Activated naive CD4-positive, alpha-beta T cell treated with anti-CD3 and anti-CD28 coated beads, Interleukin-2, amount 50 U/mL, for 72 hours (primary cell): Measurements from ENCODE around the gene TUT7. TPM values are rescaled to one million over a fixed set of nuclear protein-coding genes. Genes with fewer than 3 reads are reported as not detected.

ENCODE experiments used
- ATAC-seq, 2 donors: fragments of 150-1000 bp; cut with Tn5 transposase; 2 replicates each; pipeline ENCODE4 v1.10.0; 2021; ENCODE audit warnings: mild to moderate bottlenecking in 2 of 2, moderate library complexity in 2 of 2
- DNase-seq, 2 donors: peaks; one replicate each; pipeline ENCODE4 v3.0.0; 2021 to 2022; ENCODE audit warnings: low spot score in 2 of 2
- H3K27ac Mint-ChIP-seq, 2 donors: one replicate each; pipeline ENCODE4 v1.8.0; 2022; ENCODE audit warnings: mild to moderate bottlenecking in 2 of 2, mixed read lengths in 2 of 2
- H3K36me3 Mint-ChIP-seq, 2 donors: one replicate each; pipeline ENCODE4 v1.8.0; 2022; ENCODE audit warnings: mixed read lengths in 2 of 2
- H3K9me3 Mint-ChIP-seq, 2 donors: one replicate each; pipeline ENCODE4 v1.8.0; 2022; ENCODE audit warnings: mixed read lengths in 2 of 2
- total RNA-seq, 2 donors: library from RNA; stranded (reverse); gene quantifications; one replicate each; pipeline ENCODE4 v1.2.3, GENCODE V29; 2022

The TUT7 gene
- total RNA-seq, 2 donors from 2014 or later = 33.7 to 45.3 TPM

DNA sequence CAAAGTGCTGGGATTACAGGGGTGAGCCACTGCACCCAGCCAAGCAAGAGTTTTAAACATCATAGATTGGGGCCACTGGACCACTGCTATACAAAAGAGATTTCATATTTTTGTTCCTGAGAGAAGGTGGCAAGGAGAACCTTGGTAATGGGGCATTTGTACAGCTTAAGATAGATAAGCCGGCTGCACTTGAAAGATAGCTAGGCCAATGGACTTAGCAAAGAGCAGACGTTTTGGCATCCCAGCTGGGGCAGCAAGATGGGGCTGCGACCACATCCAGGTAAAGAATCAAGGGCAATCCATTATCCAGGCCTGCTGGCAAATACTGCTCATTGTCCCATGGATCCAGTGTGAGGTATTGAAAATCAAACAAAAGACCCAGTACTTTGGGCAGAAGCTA lies 67.9 kb downstream of the TUT7 start:
- Mint-ChIP-seq H3K36me3 (peaks cover 0 to 4% of the 10 kb centered on the region in 2 donors), H3K27ac (no peak overlapping the region), H3K9me3 (no peaks in the 10 kb centered on the region)
- DNase-seq (no peak), ATAC-seq (no peak)

DNA sequence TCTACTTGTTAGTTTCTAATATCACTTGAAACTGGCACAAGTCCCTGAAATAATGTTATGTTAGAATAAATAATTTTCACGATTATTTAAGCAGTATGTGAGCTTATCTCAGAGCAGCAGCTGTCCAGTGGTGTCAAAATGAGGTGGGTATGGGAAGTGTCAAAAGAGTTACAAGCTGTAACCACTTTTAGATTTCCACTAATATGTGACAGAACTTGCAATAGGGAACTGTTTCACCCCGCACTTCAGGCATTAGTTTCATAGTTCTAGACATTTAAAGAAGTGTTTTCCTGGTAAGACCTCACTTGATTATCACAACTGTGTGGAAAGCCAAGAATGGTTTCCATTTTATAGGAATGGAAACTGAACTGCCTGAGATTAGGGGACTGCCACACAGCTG lies 68.9 kb downstream of the TUT7 start:
- no peak overlapping the region for H3K27ac Mint-ChIP-seq
- no peak for ATAC-seq
- no peak for DNase-seq
- H3K9me3 Mint-ChIP-seq = no peaks in the 10 kb centered on the region
- peaks cover 0 to 6% of the 10 kb centered on the region in 2 donors for H3K36me3 Mint-ChIP-seq

DNA sequence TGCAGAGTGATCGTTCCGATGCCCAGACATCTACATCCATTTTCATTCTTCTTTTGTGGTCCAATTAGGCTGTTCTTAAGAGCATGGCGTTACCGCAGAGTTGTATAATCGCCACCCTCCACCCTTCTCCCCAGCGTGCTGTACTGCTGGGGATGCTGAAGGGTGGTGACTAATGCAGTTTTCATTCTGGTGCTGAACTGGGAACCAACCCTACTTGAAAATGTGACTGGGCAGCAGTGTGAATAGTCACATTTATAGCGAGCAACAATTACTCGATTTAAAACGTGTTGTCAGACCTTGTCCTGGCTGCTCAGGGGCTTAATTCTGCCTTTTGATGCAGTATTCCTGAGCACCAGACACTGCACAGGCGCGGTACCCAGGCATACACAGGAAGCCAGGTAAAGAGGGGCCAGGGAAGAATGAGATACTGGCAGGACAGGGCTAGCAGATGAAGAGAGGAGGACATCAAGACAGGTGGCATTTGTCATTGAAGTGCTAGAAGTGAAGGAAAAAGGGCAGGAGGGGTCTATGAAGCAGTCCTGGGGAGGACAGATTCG lies 71.2 kb downstream of the TUT7 start:
- H3K36me3 Mint-ChIP-seq = peaks cover 12 to 14% of the 10 kb centered on the region in 2 donors
- no peak for DNase-seq
- H3K27ac Mint-ChIP-seq = peak overlapping the region; percentile 88 to 94
- no peaks in the 10 kb centered on the region for H3K9me3 Mint-ChIP-seq
- ATAC-seq = peak; percentile 54 to 71

DNA sequence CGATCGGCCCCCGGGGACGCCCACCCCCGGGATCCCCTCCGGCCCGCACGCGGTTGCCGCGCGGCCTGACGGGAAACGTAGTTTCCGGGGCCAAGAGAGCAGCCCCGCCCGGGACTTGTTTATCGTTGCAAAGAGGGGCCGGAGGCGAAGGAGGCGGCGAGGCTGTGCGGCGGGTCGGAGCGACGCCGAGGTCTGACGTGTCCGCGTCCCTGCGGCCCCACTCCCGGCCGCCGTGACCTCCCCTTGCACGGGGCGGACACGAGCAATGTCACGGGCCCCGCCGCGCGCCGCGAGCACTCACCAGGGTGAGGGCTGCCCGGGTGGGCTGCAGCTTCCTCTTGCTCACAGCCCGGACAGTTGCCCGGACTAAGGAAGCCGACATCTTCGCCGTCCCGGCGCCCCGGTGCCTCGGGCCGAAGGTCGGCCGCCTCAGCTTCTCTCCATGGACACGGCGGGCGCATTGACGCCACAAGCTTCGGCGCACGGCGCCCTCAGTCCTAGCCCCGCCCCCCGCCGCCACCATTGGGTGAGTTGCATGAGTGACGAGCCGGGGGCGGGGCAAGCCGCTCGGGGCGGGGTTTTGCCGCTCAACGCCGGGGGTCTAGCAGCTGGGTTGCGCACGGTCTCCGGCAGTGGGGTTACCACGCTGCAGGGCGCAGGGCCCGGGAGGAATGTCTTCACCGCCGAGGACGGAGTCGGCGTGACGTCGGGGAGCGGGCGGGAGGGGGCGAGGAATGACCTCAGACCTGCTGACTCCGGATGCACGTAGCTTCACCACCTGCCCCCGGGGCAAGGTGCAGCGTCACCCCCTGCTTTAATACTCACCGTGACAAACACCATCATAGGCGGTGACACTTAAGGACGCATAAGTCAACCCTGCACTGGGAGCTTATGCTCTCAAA lies 71.9 kb downstream of the TUT7 start, which contains the start of gene ISCA1:
ISCA1 (minus strand) TSS at position 462 of the 902 bp plus-strand sequence; CDS start at position 382, 80 bp downstream.
- peak; percentile 92 to 96 for DNase-seq
- peak; percentile 85 to 87 for ATAC-seq
- H3K36me3 Mint-ChIP-seq = peaks cover 12 to 14% of the 10 kb centered on the region in 2 donors
- H3K9me3 Mint-ChIP-seq = no peaks in the 10 kb centered on the region
- peak within 1 kb of the TSS; percentile 88 to 94 for H3K27ac Mint-ChIP-seq

- H3K27ac Mint-ChIP-seq = peak overlapping the region; percentile 86 to 88
- DNase-seq (no peak), ATAC-seq (no peak)
- H3K36me3 Mint-ChIP-seq = peaks cover 12 to 14% of the 10 kb centered on the region in 2 donors
- no peaks in the 10 kb centered on the region for H3K9me3 Mint-ChIP-seq
These were observed 72.6 kb downstream of the TUT7 start for GRCh38 chr9:86281593-86282076.

- H3K9me3 Mint-ChIP-seq = no peaks in the 10 kb centered on the region
- peaks cover 12 to 14% of the 10 kb centered on the region in 2 donors for H3K36me3 Mint-ChIP-seq
- H3K27ac Mint-ChIP-seq = peak overlapping the region; percentile 86 to 88
- ATAC-seq (no peak), DNase-seq (no peak)
These were observed 73.6 kb downstream of the TUT7 start for GRCh38 chr9:86280580-86280979.

- DNase-seq (no peak), ATAC-seq (no peak)
- no peaks in the 10 kb centered on the region for H3K9me3 Mint-ChIP-seq
- peaks cover 12 to 14% of the 10 kb centered on the region in 2 donors for H3K36me3 Mint-ChIP-seq
- H3K27ac Mint-ChIP-seq = peak overlapping the region in 1 of 2 donors; percentile 88
These were observed 74.4 kb downstream of the TUT7 start for GRCh38 chr9:86279839-86280238.

DNA sequence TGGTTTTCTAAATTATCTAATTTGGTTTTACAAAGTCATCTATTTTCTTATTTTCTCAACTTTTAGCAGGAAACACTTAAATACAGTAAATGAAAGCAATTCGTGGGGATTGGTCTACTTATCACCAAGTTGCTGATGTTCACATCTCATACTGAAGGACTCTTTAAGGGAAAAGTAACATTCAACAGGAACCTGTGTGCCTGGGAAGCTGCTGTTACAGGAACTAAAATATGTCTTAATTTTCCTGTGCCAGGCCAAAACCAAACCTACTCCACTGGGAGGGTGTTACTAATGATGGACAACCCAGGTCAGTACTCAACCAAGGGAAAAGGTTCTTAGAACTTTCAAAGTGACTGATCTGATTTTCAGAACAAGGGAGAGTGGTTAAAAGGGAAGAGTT lies 77.1 kb downstream of the TUT7 start:
- Mint-ChIP-seq H3K27ac (no peak overlapping the region), H3K36me3 (peaks cover 29 to 30% of the 10 kb centered on the region in 2 donors)

GRCh38 chr9:86275962-86276361 lies 78.2 kb downstream of the TUT7 start:
- no peak overlapping the region for H3K27ac Mint-ChIP-seq
- H3K9me3 Mint-ChIP-seq = peaks cover 0 to 4% of the 10 kb centered on the region in 2 donors
- DNase-seq (no peak), ATAC-seq (no peak)
- peaks cover 27 to 40% of the 10 kb centered on the region in 2 donors for H3K36me3 Mint-ChIP-seq

More for the DNA sequence above, 77.1 kb downstream of the TUT7 start:
- no peak for DNase-seq
- ATAC-seq = no peak
- H3K9me3 Mint-ChIP-seq = peaks cover 0 to 4% of the 10 kb centered on the region in 2 donors

DNA sequence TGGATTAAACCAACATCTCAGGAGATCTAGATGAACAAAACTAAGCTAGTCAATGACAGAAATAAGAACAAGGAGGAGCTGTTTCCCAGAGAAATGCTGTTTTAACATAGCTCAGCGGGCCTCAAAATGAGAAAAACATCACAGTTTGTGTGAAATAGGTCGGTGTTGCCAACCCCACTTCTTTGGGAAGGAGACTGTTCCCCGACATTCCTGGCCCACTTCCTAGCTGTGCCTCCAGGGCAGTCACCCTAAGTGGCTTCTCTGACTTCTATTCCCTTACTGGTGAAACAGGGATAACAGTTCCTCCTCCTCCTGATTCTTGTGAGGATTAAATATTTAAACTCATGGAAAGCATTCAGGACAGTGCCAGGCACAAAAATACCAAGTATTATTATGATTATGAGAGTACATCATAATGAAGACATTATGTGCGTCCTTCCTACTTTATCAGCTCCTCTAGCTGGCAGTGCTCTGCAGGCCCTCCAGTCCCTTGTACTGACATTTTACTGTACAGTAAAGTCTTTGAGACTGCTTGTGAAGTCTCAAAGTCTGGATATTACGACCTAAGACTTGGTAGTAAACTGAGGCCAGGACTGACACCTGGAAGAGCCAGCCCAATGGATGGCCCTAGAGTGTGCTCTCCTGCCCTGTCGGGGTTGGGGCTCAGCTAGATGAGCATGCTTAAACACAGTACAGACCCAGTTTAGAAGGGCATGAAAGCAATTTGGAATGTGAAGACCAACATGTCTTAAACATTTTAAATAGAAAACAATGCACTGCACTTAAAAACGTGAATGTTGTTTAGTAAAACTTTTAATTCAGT lies 79.2 kb downstream of the TUT7 start:
- peaks cover 0 to 4% of the 10 kb centered on the region in 2 donors for H3K9me3 Mint-ChIP-seq
- no peak for DNase-seq
- no peak for ATAC-seq
- H3K36me3 Mint-ChIP-seq = peaks cover 26 to 38% of the 10 kb centered on the region in 2 donors
- no peak overlapping the region for H3K27ac Mint-ChIP-seq

DNA sequence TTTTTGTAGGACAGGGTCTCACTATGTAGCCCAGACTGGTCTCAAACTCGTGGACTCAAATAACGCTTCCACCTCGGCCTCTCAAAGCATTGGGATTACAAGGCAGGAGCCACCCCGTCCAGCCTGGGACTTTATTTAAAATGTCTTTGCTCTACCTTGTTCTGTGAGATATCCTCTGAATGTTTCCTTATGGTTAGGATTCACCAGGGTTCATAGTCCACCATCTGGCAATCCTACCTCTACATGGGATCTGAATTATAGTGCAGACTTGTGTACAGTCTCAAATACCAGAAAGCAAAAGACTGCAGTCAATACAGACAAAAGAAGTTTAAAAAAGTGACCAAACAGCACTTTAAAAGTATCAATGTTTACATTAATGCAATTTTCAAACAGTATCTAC lies 82.0 kb downstream of the TUT7 start:
- ATAC-seq (no peak), DNase-seq (no peak)
- Mint-ChIP-seq H3K27ac (no peak overlapping the region), H3K36me3 (peaks cover 21 to 26% of the 10 kb centered on the region in 2 donors), H3K9me3 (peaks cover 0 to 4% of the 10 kb centered on the region in 2 donors)

GRCh38 chr9:86263876-86264275 lies 90.3 kb downstream of the TUT7 start:
- ATAC-seq (no peak), DNase-seq (no peak)
- peaks cover 8 to 16% of the 10 kb centered on the region in 2 donors for H3K36me3 Mint-ChIP-seq
- no peaks in the 10 kb centered on the region for H3K9me3 Mint-ChIP-seq
- no peak overlapping the region for H3K27ac Mint-ChIP-seq

GRCh38 chr9:86262492-86262891 lies 91.7 kb downstream of the TUT7 start:
- H3K36me3 Mint-ChIP-seq = peaks cover 8 to 16% of the 10 kb centered on the region in 2 donors
- no peak for DNase-seq
- H3K27ac Mint-ChIP-seq = no peak overlapping the region
- ATAC-seq = no peak
- H3K9me3 Mint-ChIP-seq = no peaks in the 10 kb centered on the region

GRCh38 chr9:86259557-86259956 lies 94.7 kb downstream of the TUT7 start, which contains the start of gene C9orf153:
Gene C9orf153, minus strand, starts transcription at chr9:86259657. Its CDS starts 30,054 bp downstream, at chr9:86229603.
- H3K36me3 Mint-ChIP-seq = peaks cover 8 to 16% of the 10 kb centered on the region in 2 donors
- no peak within 1 kb of the TSS for H3K27ac Mint-ChIP-seq
- DNase-seq = no peak
- no peaks in the 10 kb centered on the region for H3K9me3 Mint-ChIP-seq
- no peak for ATAC-seq

GRCh38 chr9:86257391-86257790 lies 96.8 kb downstream of the TUT7 start:
- DNase-seq (no peak), ATAC-seq (no peak)
- Mint-ChIP-seq H3K27ac (no peak overlapping the region), H3K36me3 (peaks cover 2 to 10% of the 10 kb centered on the region in 2 donors), H3K9me3 (peaks cover 6 to 8% of the 10 kb centered on the region in 2 donors)

GRCh38 chr9:86256653-86257052 lies 97.6 kb downstream of the TUT7 start:
- H3K36me3 Mint-ChIP-seq = peaks cover 0 to 10% of the 10 kb centered on the region in 2 donors
- DNase-seq (no peak), ATAC-seq (no peak)
- peaks cover 6 to 8% of the 10 kb centered on the region in 2 donors for H3K9me3 Mint-ChIP-seq
- H3K27ac Mint-ChIP-seq = no peak overlapping the region
